ENCODE data around the gene MCCC2. TPM values are rescaled to one million over a fixed set of nuclear protein-coding genes. Genes with fewer than 3 reads are reported as not detected.

The MCCC2 gene
- total and polyA plus RNA-seq, 2 of the 4 experiments (the other 2 are of a cell fraction): 18.0 to 22.0 TPM

DNA sequence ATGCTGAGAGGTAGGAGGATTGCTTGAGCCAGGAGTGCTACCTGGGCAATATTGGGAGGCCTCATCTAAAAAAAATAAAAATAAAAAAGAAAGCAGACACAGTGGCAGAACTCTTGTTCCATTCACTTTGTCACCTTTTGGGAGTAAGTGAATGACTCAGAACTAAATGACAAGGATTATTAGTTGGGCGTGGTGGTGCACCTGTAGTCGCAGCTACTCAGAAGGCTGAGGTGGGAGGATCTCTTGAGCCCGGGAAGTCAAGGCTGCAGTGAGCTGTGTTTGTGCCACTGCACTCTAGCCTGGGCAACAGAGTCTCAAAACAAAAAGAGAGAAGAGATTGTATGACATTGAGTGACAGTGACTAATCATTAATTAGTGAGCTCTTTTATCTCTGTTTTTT lies 34.1 kb downstream of the MCCC2 start:
- Histone ChIP-seq H2AK9ac (replicated peaks; ENCODE audit: low read depth, low read length, poor library complexity) (no peak overlapping the region), H3K14ac (replicated peaks; ENCODE audit: low read depth, low read length) (no peak overlapping the region), H2AFZ (replicated peaks; ENCODE audit: low read length, poor library complexity) (no peak overlapping the region), H3K36me3 (ENCODE audit: control insufficient read depth, insufficient read depth, low read length) (peaks cover 7% of the 10 kb centered on the region; the same call in 1 of the 2 replicates), H3K79me1 (ENCODE audit: low read depth in 1 of 2, low read length in 2 of 2) (no peaks in the 10 kb centered on the region), H2AK5ac (ENCODE audit: low read depth, low read length) (no peak overlapping the region), H4K91ac (ENCODE audit: insufficient read depth, low read depth, low read length) (no peak overlapping the region), H4K20me1 (ENCODE audit: insufficient read depth, low read length) (no peaks in the 10 kb centered on the region), H3K23ac (ENCODE audit: low read depth, low read length) (no peak overlapping the region), H2BK15ac (ENCODE audit: low read depth, low read length) (no peak overlapping the region), H3K4ac (ENCODE audit: low read depth, low read length) (no peak overlapping the region), H4K5ac (ENCODE audit: low read depth, low read length) (no peak overlapping the region), H4K8ac (ENCODE audit: low read depth in 2 of 2, low read length in 2 of 2) (no peak overlapping the region), H3K4me2 (ENCODE audit: low read depth, low read length) (no peak overlapping the region), H3K27ac (ENCODE audit: insufficient read depth, low read length) (no peak overlapping the region), H3K56ac (ENCODE audit: extremely low read depth, insufficient read depth, low read length) (no peak overlapping the region), H2BK120ac (ENCODE audit: low read depth, low read length) (no peak overlapping the region), H3K9me3 (ENCODE audit: control insufficient read depth, insufficient read depth, low read length) (no peaks in the 10 kb centered on the region), H3K18ac (ENCODE audit: low read depth, low read length) (no peak overlapping the region), H3K4me1 (ENCODE audit: control insufficient read depth, insufficient read depth, low read length) (no peaks in the 10 kb centered on the region), H3K27me3 (ENCODE audit: control insufficient read depth, insufficient read depth, low read length) (no peaks in the 10 kb centered on the region), H3K9me1 (ENCODE audit: insufficient read depth, low read length) (no peaks in the 10 kb centered on the region), H2BK5ac (ENCODE audit: low read depth, low read length, poor library complexity, severe bottlenecking) (no peak overlapping the region), H3K4me3 (ENCODE audit: insufficient read depth, low read depth, low read length) (no peak overlapping the region), H2BK20ac (ENCODE audit: low read depth, low read length) (no peak overlapping the region), H3K9ac (ENCODE audit: low read depth, low read length) (no peak overlapping the region)
- CTCF ChIA-PET: no interaction called here
- BruUV-seq (replicated peaks): no TSS peak
- in situ Hi-C loops (cut with MboI; ENCODE audit: low sequenced_read_pairs): no loop called here
- DNase-seq (no peak), ATAC-seq (ENCODE audit: low read depth) (no peak)
- POLR2A ChIA-PET (ENCODE audit: unreplicated experiment): no interaction called here
- TF ChIP-seq BHLHE40 (IDR thresholded peaks at IDR 0.05; ENCODE audit: low read depth, low read length): no peak
- no peak for TF ChIP-seq MAFK (IDR thresholded peaks at IDR 0.05; ENCODE audit: low read depth, low read length)
- TF ChIP-seq, protein P1, sequence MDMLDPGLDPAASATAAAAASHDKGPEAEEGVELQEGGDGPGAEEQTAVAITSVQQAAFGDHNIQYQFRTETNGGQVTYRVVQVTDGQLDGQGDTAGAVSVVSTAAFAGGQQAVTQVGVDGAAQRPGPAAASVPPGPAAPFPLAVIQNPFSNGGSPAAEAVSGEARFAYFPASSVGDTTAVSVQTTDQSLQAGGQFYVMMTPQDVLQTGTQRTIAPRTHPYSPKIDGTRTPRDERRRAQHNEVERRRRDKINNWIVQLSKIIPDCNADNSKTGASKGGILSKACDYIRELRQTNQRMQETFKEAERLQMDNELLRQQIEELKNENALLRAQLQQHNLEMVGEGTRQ (IDR thresholded peaks at IDR 0.05; ENCODE audit: low read depth, low read length): no peak
- TF ChIP-seq RFX5 (IDR thresholded peaks at IDR 0.05; ENCODE audit: low read depth, low read length): no peak
- no peak for TF ChIP-seq MXI1 (IDR thresholded peaks at IDR 0.05; ENCODE audit: borderline replicate concordance, low read depth, low read length)
- TF ChIP-seq CEBPB (IDR thresholded peaks at IDR 0.05; ENCODE audit: low read depth, low read length): no peak
- TF ChIP-seq SMC3 (IDR thresholded peaks at IDR 0.05; ENCODE audit: low read depth, low read length): no peak
- WGBS, 2 experiments (ENCODE audit: extremely low coverage in 2 of 2, insufficient read length in 1 of 2): no CpG with 5 or more reads among the region's 3 CpGs
- intact Hi-C loops (cut with micrococcal nuclease): no loop called here
- dilution Hi-C loops (cut with HindIII; ENCODE audit: low sequenced_read_pairs, unreplicated experiment): no loop called here

All from IMR-90 (cell line).